Measurements from ENCODE around the gene POT1.

POT1 gene

DNA sequence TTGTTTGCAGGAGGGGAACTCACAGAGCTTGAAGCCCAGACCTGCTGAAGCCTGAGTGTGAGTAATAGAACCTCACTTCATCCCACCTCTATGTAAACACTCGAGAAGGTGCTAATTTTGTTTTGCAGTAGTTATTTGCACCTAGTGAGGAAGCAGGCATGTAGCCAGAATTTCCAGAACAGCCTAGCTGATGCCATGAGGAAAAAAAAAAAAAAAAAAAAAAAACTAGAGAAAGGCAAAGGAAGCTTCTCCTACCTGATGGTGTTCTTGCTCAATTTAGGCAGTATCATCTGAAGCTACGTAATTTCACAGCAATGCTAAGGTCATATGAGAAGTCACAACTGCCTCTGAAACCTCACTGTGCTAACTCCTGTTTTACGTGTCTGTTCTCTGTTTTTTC lies 150.4 kb downstream of the POT1 start:
- TF ChIP-seq, protein P1, sequence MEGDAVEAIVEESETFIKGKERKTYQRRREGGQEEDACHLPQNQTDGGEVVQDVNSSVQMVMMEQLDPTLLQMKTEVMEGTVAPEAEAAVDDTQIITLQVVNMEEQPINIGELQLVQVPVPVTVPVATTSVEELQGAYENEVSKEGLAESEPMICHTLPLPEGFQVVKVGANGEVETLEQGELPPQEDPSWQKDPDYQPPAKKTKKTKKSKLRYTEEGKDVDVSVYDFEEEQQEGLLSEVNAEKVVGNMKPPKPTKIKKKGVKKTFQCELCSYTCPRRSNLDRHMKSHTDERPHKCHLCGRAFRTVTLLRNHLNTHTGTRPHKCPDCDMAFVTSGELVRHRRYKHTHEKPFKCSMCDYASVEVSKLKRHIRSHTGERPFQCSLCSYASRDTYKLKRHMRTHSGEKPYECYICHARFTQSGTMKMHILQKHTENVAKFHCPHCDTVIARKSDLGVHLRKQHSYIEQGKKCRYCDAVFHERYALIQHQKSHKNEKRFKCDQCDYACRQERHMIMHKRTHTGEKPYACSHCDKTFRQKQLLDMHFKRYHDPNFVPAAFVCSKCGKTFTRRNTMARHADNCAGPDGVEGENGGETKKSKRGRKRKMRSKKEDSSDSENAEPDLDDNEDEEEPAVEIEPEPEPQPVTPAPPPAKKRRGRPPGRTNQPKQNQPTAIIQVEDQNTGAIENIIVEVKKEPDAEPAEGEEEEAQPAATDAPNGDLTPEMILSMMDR (IDR thresholded peaks at IDR 0.05) = no peak

DNA sequence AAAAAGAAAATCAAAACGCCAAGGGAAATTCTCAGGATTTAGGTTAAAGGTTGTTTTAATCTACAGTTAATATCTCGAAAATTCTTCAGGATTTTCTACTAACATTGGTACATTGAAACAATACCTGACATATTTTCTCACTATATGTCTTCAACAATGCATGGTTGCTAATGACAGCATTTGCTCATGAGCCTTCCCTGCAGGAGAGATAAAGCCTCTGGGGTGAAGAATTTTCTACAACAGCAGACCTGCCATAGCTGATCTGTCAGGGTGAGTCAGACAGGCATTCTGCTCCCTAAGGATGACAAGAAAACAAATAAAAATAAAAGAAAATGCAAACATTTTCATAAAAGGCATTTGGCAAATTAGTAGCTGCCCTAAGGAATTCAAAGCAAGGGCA lies 152.4 kb downstream of the POT1 start:
- TF ChIP-seq, protein P1 (IDR thresholded peaks at IDR 0.05) = no peak

DNA sequence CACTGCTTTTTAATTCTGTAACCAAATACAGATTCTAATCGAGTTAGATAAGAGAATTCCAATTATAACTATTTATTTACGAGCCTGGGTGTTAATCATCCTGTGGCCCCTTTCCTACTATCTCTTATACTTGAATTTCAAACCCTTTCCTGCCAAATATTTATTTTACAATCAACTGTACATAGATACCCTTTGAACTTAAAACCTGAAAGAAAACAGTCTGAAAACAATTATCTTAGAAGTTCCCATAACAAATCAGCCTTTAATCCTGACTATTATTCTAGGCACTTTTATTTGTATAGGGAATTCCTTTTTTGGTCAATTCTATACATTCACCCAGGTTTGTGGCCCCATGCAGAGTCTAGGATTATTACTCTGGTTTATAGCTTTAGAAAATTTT lies 153.5 kb downstream of the POT1 start:
- TF ChIP-seq, protein P1 (IDR thresholded peaks at IDR 0.05) = no peak

DNA sequence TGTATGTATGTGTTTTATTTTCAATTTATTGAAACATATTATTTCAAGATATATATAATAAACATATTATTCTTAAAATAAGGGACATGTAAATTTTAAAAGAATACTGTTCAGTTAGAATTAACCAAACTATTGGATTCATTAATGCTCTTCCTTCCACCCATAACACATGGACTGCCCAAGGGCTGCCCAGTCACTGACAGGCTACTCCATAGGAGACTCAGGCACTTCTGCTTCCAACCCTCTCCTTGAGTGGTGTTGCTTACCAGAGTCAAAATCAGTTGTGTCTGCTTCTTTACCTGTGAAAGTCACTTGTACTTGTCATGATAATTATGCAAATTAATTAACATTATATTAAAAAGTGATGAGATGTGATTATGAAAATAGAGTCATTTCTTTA lies 154.2 kb downstream of the POT1 start:
- TF ChIP-seq, protein P1 (IDR thresholded peaks at IDR 0.05) = no peak

DNA sequence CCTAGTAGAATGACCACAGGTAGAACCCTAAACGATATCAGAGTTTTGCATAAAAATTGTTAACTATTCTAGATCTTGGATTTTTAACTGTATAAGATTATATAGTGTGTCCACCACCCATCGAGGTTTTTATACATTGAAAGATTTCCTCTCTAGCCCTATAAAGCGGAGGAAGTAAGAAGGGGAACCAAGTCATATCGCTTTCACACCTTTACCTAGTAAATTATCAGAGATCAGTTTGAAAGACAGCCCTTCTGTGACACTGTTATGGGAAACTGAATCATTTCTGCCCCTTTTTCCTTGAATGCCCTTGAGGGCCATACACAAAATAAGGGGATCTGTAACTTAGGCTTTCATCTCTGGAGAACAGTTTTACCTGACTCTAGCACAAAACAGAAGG lies 155.7 kb downstream of the POT1 start:
- TF ChIP-seq, protein P1 (IDR thresholded peaks at IDR 0.05) = no peak

DNA sequence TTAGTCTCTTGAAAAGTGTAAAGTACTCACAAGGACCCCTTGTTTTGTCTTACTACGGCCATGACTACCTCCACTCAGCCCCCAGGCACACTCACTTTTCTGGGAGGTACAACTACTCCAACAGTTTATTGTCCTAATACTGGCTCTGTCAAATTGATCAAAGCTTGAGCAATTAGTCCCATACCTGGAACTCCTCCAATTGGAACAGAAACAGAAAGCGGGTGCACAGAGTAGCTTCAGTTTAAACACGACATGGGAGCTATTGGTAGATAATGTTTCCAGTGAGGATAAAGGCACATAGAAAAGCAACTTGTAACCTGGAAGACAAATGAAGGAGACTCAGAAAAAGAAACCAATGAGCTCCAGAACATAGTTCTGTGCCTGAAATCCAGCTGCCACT lies 156.3 kb downstream of the POT1 start:
- TF ChIP-seq, protein P1 (IDR thresholded peaks at IDR 0.05) = no peak

Data from LNCAP (cell line).